Measurements from ENCODE around the gene NCAM1.

Gene NCAM1

DNA sequence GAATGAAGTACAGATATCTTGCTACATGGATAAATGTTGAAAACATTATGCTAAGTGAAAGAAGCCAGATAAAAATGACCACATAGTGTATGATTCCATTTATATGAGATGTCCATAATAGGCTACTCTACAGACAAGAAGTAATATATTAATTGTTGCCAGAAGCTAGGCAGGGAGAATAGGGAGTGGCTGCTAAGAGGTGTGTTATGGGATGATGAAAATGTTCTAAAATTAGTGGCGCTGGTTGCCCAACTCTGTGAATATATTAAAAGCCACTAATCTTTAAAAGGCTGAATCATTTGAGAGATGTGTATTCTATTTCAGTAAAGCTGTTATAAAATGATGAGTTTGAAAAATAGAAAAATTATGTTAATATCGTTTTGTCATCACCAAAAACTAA, 144.4 kb downstream of the NCAM1 start:
- TF ChIP-seq, protein P1, sequence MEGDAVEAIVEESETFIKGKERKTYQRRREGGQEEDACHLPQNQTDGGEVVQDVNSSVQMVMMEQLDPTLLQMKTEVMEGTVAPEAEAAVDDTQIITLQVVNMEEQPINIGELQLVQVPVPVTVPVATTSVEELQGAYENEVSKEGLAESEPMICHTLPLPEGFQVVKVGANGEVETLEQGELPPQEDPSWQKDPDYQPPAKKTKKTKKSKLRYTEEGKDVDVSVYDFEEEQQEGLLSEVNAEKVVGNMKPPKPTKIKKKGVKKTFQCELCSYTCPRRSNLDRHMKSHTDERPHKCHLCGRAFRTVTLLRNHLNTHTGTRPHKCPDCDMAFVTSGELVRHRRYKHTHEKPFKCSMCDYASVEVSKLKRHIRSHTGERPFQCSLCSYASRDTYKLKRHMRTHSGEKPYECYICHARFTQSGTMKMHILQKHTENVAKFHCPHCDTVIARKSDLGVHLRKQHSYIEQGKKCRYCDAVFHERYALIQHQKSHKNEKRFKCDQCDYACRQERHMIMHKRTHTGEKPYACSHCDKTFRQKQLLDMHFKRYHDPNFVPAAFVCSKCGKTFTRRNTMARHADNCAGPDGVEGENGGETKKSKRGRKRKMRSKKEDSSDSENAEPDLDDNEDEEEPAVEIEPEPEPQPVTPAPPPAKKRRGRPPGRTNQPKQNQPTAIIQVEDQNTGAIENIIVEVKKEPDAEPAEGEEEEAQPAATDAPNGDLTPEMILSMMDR (conservative IDR thresholded peaks at IDR 0.05): no peak
- TF ChIP-seq ZFX (IDR thresholded peaks at IDR 0.05): no peak
- H3K27ac ChIP-seq: no peak overlapping the region

DNA sequence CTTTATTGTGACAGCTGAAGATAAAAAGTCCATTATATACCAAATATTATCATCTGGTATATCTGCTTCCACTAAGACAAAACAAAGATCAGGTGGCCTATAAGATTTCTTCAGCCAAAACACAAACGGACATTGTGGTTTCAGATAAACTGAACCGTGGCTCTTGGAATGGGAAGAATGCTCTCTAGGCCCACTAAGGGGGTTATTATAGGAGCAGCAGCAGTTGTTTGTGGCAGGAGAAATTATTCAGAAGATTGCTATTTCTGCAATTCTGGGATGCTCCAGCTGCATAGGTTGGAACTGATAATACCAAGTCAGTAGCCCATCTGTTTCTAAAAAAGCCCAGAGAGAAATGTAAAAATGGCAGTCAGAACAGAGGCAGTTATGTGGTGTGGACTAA, 145.3 kb downstream of the NCAM1 start:
- TF ChIP-seq, protein P1 (conservative IDR thresholded peaks at IDR 0.05): no peak
- TF ChIP-seq ZFX (IDR thresholded peaks at IDR 0.05): no peak
- no peak overlapping the region for H3K27ac ChIP-seq

DNA sequence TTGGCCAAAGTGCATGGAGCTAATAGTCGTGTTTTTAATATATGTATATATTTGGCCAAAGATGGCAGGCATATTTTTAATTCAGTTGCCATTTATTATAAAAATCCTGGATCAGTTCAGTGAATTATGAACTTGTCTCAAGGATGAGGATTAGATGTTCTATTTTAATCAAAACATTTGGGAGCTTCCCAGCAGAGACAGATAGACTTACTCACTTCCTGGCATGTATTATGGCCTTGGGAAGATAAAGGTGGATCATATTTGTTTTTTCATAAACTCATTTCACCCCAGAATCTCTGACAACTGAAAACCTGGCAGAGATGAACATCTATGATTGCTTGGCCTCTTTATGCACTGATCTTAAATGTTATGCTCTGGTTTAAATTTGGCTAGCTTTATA, 148.8 kb downstream of the NCAM1 start:
- no peak for TF ChIP-seq ZFX (IDR thresholded peaks at IDR 0.05)
- TF ChIP-seq, protein P1 (conservative IDR thresholded peaks at IDR 0.05): no peak
- H3K27ac ChIP-seq: no peak overlapping the region

DNA sequence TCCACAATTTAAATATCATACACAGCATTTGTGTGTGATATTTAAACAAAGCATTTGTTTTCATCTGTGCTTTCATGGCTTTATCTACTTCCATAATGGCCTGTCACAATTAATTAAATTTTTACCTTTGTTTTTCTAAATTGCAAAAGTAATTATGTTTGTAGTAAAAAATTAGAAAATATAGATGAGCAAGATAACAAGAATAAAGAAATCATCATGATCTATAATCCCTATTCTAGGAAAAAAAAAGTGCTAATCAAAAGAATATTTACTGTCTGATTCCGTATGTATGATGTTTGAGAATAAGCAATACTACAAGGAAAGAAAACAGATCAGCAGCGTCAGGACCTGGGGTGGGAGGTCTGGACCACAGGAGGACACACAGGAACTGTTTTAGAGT, 149.9 kb downstream of the NCAM1 start:
- TF ChIP-seq, protein P1 (conservative IDR thresholded peaks at IDR 0.05): no peak
- TF ChIP-seq ZFX (IDR thresholded peaks at IDR 0.05): no peak
- H3K27ac ChIP-seq: no peak overlapping the region

DNA sequence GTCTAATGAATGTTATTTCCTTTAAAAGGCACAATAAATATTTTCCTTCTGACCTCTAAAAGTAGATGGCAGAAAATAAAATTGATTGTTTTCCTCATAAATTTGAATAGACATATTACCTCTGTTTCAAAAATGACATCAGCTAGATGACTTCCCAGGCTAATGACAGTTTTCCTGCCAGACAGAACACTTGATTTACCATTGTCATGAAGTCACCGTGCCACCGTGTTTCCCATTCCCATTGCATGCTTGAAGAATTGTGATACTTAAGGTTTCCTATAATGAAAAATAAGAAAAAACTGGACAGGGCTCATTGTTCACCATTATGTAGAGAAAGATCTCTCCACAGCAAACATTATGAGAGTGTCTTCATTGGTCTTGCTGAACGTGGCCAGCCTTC, 151.1 kb downstream of the NCAM1 start:
- TF ChIP-seq ZFX (IDR thresholded peaks at IDR 0.05): no peak
- TF ChIP-seq, protein P1 (conservative IDR thresholded peaks at IDR 0.05): no peak
- H3K27ac ChIP-seq: no peak overlapping the region

DNA sequence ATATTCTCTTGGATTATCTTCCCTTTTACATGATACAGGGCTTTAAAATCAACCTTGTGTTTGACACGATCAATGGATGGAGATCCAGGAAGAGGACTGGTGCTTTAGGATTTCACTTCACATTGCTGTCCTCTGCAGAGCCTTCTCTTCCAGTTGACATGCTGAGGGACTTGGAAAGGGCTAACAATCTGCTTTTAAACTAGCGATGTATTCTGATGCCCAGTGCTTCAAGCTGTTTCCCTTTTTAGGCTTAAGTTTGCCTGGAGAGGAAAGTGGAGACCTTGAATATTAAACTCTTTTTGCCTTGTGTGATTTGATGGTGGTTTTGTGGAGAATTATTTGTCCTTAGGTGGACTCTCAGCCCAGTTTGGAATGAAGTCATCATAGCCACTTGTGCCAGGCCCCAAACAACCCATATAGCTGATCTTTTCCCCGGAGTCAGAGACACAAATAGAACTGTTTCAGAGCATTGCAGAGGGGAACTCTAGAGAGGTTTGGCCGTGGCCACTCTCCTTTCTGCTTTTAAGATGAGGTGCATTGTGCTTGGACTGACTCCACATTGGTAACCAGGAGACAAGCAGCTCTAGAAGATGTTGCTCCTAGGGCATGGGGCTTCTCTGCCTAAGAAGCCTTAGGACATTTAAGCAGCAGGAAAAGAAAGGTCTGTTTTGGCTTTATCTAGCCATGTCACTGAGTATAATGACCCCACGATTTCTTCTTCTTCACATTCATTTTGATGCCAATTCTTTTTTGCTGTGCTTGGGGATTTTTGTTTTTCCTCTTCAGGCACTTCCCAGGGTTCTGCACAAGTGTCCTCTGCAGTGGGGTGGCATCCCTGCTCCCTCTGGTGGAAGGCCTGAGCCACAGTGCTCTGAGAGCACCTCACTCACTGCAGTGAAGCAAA, 152.8 kb downstream of the NCAM1 start:
- TF ChIP-seq, protein P1 (conservative IDR thresholded peaks at IDR 0.05): peak; percentile 74
- TF ChIP-seq ZFX (IDR thresholded peaks at IDR 0.05): no peak
- no peak overlapping the region for H3K27ac ChIP-seq

DNA sequence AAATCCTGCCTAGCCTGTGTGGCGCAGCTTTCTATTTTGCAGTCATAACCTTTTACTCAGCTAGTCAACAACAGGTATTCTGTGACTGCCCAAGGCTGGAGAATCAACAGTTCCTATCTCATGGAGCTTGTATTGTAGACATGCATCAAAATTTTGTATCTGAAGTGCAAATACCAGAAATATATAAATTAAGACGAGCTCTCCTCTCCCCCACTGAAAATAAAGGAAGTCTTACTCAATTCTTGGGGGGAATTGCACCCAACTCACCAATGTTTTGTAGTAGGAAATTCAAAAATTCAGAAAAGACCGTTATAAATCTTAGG, 153.4 kb downstream of the NCAM1 start:
- no peak overlapping the region for H3K27ac ChIP-seq
- TF ChIP-seq, protein P1 (conservative IDR thresholded peaks at IDR 0.05): peak; percentile 55
- TF ChIP-seq ZFX (IDR thresholded peaks at IDR 0.05): no peak
